ENCODE data around the gene GATD1.

- TF ChIP-seq, protein P1, sequence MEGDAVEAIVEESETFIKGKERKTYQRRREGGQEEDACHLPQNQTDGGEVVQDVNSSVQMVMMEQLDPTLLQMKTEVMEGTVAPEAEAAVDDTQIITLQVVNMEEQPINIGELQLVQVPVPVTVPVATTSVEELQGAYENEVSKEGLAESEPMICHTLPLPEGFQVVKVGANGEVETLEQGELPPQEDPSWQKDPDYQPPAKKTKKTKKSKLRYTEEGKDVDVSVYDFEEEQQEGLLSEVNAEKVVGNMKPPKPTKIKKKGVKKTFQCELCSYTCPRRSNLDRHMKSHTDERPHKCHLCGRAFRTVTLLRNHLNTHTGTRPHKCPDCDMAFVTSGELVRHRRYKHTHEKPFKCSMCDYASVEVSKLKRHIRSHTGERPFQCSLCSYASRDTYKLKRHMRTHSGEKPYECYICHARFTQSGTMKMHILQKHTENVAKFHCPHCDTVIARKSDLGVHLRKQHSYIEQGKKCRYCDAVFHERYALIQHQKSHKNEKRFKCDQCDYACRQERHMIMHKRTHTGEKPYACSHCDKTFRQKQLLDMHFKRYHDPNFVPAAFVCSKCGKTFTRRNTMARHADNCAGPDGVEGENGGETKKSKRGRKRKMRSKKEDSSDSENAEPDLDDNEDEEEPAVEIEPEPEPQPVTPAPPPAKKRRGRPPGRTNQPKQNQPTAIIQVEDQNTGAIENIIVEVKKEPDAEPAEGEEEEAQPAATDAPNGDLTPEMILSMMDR (IDR thresholded peaks at IDR 0.05) = no peak
- TF ChIP-seq EZH2 (IDR thresholded peaks at IDR 0.05; ENCODE audit: borderline replicate concordance, insufficient read depth, low read depth, low read length, poor library complexity, severe bottlenecking) = no peak
Measured at GRCh38 chr11:749731-750130, 27.6 kb downstream of the GATD1 start.
